Activated CD4-positive, alpha-beta T cell treated with anti-CD3 and anti-CD28 coated beads, Interleukin-2, amount 50 U/mL, for 48 hours (primary cell): ENCODE results near the gene SIRT4.
"Not testable (repeated sequence)": the region's sequence is repeated elsewhere in the genome, so short reads cannot be mapped to it uniquely, and the experiment has no call there.

Experiments used
- DNase-seq, 2 experiments: peaks; one replicate each; pipeline ENCODE4 v3.0.0-alpha.2; 2020

The SIRT4 gene, protein sequence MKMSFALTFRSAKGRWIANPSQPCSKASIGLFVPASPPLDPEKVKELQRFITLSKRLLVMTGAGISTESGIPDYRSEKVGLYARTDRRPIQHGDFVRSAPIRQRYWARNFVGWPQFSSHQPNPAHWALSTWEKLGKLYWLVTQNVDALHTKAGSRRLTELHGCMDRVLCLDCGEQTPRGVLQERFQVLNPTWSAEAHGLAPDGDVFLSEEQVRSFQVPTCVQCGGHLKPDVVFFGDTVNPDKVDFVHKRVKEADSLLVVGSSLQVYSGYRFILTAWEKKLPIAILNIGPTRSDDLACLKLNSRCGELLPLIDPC

DNA sequence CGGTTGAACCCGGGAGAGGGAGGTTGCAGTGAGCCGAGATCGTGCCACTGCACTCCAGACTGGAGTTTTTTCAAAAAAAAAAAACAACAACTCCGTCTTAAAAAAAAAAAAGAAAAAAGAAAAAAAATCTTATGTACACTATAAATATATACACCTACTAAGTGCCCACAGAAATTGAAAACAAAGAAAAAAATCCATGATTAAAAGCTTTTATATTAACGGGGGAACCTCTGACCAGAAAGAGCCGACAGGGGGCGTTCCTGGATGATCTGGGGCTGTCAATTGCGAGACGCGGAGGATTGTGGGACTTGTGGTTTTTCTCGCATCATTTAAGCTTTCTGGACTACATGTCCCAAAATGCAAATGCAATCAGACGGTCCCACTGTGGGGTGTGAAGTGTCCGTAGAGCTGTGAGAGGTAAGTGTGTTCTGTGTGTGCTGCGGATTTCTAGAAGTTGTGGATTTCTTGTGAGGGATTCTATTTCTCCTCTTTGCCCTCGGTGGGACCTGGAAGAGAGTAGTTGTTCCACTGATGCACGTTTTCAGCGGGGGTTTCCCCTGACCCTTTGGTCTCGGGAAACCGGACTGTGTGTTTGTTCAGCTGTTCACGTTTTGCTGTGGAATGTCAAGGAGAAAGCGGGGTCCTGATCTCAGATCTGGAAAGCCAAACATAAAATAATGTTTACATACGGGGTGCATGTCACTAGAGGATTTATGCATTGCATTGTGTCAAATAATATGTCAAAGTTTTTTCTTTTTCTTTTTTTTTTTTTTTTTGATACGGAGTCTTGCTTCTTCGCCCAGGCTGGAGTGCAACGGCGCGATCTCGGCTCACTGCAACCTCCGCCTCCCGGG, at the start of gene SIRT4:
TSS of gene SIRT4 (plus strand) at position 360 of the 854 bp plus-strand sequence. CDS start 1,241 bp downstream, outside the sequence.
- DNase-seq = peak; percentile 88 to 91

DNA sequence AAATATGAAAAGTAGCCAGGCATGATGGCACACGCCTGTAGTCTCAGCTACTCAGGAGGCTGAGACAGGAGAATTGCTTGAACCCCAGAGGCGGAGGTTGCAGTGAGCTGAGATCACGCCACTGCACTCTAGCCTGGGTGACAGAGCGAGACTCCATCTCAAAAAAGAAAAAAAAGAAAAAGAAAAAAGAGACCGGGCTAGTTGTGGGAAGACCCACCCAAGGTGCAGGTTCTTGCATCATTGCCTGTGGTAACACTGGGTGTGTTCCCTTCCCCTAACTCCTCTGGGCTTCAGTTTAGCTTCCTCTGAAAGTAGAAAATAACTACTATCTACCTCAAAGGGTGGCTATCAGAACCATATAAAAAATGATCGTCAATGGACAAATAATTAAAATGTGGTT, 48.8 kb upstream of the SIRT4 start:
- DNase-seq = not testable (repeated sequence)

DNA sequence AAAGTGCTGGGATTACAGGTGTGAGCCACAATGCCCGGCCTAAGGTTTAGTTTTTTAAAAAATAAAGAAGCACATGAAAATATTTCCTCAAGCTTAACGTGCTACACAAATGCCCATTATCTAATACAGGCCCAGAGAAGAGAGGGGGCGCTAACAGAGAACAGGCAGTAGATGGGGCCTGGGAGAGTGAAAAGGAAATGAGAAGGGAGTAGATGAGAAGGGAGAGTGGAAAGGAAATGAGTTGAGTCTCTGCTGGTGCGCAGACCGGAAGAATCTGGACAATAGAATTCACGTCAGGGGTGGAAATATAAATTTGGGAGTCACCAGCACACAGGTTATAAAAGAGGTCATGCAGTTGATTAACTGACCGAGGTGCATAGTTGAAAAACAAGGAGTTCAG, 47.3 kb upstream of the SIRT4 start:
- no peak for DNase-seq

DNA sequence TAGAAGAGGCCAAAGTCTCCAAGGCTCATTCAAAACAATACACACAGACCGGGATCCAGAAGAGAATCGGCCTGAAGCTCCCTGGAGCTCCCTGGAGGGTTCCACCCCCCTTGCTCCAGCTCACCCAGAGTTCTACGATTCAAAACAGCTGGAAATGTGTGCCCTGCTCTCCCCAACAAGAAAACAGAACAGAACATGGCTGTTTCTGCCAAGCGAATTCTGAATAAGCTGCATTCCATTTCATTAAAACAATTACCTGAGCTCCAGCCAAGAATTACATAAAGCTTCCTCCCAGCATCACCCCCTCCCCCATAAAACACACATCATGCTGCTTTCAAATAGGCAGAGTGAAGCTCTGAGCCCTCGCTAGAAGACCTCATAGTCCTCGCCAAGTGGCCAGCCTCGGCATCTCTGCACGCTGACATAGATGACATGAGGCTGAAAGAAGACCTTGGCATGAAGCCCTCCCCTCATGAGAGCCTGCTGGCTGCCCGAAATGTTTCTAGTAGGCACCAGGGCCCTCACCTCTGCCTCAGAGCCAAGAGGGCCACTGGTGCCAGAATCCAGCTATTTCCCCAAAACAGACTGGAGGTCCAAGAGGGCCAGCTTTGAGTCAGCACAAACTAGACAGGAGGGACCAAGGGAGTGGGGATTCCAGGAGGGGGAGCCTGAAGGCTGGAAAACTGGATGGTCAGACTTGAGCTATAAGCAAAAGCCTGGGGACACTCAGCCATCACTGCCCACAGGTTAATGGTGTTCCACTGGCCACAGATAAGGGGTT, 44.9 kb upstream of the SIRT4 start:
- DNase-seq = no peak

DNA sequence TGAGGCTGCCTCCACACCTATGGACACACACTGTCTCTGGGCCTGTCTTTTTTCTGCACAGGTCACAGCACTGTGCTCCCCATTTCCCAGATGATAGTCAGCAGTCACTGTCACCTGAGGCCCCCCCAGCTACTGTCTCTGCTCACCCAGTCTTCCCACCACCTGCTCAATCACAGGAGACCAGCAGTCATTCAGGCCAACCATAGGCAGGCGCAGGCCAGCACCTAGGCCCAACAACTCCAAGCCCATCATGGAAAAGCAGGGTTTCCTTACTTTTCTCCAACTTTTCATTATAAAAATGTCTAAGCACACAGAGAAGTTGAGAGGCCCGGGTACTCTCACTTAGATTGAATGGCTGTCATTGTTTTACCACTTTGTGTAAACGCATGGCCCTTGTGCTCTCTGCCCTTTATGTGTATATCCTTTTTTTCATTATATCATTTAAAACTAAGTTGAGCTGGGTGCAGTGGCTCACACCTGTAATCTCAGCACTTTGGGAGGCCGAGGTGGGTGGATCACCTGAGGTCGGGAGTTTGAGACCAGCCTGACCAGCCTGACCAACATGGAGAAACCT, 43.7 kb upstream of the SIRT4 start:
- DNase-seq = no peak

DNA sequence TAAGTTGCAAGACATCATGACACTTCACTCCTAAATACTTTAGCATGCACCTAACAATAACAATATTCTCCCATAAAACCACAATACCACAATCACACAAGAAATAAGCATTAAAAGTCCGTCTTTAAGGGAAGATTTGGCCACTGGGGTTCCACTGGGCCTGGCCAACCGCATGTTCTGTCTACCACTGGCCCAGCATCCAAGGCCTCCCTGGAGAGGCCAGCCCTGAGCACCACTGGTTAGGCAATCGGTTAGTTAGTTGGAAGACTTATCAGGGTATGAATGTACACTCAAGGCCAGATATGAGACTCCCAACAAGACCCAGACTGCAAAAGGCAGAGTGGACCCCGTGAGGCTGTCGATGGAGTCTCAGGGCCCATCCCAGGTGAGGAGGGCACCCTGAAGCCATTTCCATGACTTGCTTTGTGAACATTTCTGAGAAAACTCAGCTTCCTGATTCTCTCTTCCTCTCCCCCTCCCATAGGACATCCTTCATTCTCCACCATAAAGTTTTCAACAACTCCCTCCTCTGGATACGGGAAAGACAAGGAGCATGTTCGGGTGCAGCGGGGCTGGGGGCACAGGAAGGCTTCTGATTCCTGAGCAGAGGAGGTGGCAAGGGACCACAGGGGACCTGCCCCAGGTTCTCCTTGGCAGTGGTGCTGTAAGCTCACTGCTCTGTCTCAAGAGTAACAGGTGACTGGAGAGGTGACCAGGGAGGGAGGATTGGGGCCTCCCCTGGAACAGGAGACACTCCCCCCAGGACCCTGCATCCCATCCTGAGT, 42.5 kb upstream of the SIRT4 start:
- DNase-seq = no peak

DNA sequence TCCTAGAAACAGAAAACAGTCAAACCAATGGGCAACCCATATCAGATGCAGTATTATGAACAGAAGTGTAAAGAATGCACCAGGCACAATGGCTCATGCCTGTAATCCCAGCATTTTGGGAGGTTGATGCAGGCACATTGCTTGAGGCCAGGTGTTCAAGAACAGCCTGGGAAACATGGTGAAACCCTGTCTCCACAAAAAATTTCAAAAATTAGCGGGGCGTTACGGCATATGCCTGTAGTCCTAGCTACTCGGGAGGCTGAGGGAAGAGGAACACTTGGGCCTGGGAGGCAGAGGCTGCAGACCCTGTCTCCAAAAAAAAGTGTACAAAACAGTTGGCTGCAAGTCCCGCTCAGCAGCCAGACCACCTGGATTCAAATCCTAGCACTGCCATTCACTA, 41.5 kb upstream of the SIRT4 start:
- DNase-seq = no peak

DNA sequence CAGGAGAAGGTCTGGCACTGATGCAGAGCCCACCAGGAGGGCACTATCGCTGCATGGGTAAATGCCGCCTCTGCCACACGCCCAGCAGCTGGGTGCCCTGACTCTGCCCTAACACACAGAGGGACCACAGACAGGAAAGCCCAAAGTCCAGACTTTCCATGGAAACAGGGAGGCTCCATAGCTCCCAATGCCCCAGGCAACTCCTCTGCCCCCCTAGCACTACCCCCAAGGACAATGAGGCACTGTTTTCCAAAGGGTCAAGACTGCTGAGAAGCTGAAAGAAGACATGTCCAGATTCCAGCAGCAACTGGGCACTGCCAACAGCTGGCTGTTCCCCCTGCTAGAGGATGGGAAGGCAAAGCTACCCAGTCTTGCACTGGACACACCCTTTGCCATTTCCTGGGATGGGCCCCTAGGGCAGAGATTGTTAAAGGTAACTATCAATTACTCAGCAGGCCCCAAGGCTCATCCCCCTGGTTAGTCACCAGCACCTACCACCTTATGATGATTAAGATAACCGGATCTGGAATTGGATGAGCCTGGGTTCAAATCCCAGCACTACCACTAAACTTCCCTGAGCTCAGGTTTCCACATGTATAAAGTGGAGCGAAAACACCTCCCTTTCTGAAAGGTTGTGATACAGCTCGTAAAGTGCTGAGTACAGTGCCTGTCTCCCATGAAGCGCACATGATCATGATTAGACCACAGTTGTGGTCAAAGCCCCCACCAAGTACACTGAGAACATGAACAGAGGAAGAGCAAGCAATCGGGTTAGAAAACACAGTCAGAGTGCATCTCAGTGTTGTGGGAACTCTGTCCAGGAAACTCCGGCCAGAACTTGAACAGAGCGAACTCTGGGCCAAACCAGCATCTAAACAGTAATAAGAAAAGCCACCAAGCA, 39.9 kb upstream of the SIRT4 start:
- no peak for DNase-seq

DNA sequence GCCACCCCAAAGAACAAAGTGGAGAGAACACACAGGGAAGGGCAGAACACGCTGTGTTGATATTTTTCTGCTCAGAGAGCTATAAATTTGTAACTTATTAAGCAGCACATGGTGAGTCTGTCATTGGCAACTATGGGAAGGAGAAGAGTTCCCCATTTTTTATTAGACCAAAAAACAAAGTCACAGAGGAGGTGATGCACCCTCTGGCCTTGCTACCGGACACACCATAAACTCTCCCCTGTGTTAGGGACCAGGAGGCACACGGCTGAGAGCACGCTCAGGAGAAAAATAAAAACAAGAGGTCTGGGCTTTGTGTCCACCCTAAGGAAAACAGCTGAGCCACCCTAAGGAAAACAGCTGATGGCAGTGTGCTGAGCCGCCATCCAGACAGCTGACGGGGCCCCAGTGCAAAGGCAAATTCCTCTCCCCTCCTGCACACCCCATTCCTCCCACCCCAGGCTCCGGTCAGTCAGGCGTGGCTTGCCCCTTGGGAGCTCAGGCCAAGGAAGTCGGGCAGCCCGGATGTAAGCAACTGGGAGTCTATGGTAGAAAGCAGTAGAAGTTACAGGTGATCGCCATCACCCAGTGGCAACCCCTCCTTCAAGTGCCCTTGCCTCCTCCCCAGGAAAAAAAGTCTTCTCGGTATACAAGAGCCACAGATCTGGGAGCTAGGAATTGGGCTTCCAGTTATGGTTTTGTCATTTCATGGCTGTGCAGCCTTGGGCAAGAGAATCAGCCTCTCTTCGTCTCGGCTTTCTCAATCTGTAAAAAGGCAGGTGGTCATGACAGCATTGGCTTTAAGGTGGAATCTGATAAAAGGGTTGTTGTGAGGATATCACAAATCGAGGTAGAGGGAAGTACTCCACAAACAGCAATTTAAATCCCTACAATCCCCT, 39.0 kb upstream of the SIRT4 start:
- DNase-seq = no peak

DNA sequence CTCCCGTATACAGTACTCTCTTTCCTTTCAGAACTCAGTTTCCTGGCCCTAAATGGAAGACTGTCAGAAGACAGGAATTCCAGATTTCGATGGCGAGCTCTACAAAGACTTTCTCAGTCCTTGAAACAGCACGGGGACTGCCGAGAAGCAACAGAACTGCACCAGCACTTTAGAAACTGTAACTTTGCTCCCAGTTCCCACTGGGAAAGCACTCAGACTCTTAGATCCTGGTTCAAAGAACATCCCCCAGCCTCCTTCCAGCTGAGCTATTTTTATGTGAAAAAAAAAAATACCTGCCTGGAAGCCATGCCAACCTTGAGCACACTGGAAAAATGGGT, 38.4 kb upstream of the SIRT4 start:
- no peak for DNase-seq

DNA sequence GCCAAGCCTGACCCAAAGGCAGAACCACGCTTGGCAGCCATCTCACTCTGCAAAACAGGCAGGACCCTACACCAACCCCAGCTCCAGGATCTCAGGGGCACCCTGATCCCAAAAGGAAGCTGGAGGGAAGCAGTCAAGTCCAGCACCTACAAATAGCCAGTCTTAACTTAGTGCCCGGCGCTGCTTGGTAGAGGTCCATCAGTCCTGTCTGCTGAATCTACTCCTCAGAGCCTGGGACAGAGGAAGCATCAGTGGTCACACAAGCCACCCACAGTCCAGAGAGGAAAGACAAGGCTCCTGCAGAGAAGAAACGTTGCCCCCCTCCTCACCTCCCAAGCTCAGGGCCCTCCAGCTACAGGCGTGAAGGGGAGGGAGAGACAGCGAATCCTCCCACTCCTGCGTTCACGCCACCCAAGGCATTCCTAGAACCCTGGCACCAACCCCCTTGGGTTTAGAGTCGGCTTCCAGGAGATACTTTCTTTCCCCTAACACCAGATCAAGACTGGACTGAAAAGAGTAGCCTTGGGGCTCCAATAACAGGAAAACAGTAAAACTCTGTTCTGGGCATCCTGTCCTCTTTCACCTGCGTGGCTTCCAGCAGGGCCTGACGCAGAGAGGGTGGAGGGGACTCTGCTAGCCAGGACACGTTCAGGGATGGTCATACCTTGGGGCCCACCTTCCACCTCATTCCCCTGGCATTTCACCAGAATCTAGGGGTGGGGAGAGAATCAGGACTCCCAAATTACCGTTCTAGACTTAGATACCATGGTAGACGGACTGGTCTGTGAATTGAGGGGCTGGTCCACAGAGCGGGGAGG, 37.8 kb upstream of the SIRT4 start:
- no peak for DNase-seq

DNA sequence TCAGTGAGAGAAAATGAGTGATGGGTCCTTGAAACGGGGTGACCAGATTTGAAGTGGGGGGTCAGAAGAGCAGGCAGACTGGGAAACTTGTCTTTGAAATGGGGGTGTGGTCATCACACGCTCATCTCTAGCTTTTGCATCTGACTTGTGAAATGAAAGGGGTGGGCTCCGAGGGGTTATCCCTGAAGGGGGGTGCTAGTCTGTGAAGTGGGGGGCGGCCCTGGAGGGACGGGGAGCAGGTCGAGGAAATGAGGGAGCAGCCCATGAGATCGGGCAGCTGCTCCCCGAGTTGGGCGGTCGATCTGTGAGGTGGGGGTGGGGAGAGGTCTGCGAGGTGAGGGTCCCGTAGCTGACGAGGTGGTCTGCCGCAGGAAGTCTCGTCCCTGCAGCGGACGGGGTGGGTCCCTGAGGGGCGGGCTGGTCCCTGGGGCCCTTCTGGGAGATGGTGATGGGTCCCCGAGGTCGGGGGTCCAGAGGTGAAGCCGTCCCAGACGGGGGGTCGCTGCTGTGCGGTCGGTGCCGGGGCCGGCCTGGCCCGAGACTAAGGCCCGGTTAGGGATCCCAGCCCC, 37.1 kb upstream of the SIRT4 start:
- no peak for DNase-seq

DNA sequence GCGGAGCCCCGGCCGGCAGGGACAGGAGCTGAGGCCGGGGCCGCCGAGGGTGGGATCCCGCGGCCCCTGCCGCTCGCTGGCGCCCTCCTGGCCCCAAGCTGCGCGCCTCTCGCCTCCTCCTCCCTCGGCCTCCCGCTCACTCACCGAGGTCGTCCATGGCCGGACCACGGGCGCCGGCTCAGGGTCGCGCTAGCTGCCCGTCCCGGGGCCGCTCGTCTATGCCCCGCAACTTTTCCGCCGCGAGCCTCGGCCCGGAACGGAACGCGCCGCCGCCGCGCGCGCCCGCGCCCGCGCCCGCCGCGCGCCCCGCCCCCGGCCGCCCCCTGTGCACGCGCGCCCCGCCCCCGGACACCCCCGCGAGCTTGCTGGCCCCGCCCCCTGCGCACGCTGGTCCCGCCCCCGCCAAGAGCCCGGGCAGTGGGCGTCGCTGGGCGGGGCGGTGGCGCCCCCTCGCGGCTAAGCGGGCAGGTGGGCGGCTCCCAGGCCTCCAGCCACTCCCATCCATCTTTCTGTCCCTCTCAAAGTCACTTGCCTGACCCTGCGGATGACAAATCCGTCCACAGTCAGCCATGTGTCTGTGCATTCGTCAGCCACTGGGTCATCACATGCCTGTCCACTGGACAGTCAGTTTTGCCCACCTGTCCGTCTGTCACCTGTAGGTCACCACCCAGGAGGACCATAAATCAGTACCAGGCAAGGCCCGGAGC, 36.5 kb upstream of the SIRT4 start, which contains the start of gene PXN:
TSS of gene PXN (minus strand) at position 258 of the 707 bp plus-strand sequence. CDS start at position 157, 101 bp downstream.
- DNase-seq = peak; percentile 87 to 88

DNA sequence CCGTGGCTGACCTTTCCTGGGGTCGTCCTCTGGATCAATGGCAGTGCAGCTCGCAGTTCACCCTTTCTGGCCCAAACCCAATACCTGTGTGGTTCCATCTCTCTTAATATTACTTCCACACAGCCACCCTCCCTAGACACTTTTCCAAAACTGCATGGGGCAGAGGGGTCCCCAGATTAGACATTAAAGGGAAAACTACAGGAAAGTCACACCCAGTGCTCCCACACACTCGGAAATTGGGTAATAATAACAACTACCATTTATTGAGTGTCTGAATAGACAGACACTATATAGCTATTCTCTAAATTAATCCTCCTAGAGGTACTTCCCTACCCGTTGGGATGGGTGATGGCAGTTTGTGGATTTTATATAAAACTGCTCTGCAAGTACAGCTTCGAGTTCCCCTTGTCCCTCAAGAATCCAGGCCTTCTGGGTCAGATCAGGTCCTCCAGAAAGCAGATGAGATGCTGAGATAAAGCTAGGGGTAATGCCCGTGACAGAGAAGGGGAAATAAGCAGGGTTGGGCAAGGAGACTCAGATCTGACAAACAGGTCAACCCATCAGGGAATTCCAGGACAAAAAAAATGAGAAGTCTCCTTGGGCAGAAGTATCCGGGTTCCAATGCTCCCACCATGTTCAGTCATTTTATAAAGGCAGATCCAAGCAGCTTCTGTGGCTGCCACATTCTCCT, 35.8 kb upstream of the SIRT4 start:
- DNase-seq = no peak

DNA sequence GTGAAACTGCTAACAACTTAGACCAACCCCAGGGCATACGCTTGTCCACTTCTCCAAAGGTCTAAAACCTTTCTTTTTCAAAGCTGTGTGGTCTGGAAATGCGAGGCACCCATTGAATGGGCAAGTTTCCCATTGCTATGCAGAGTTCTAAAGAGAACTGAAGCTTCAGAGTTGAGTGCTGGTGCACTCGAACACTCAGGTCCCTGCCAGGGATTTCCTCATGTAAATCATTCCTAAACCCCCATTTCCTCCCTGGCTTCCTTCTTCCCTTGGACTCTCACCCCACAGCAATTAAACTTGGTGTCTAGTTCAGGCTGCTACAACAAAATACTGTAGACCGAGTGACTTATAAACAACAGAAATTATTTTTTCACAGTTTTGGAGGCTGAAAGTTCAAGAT, 34.4 kb upstream of the SIRT4 start:
- DNase-seq = no peak

DNA sequence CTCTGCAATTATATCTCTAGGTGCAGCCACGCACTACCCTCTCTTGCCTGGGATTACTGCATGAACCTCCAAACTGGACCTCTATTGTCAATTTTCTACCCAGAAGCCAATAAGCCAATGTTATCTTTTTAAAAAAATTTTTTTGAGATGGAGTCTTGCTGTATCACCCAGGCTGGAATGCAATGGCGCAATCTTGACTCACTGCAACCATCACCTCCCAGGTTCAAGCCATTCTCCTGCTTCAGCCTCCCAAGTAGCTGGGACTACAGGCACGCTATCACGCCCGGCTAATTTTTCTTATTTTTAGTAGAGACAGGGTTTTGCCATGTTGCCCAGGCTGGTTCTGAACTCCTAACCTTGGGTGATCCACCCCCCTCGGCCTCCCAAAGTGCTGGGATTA, 25.4 kb upstream of the SIRT4 start:
- no peak for DNase-seq
